ENCODE data around the gene RNF43. TPM values are rescaled to one million over a fixed set of nuclear protein-coding genes. Genes with fewer than 3 reads are reported as not detected.

RNF43 gene
- polyA plus RNA-seq, 1 of the 3 experiments (the other 2 are of a cell fraction), result not detected

DNA sequence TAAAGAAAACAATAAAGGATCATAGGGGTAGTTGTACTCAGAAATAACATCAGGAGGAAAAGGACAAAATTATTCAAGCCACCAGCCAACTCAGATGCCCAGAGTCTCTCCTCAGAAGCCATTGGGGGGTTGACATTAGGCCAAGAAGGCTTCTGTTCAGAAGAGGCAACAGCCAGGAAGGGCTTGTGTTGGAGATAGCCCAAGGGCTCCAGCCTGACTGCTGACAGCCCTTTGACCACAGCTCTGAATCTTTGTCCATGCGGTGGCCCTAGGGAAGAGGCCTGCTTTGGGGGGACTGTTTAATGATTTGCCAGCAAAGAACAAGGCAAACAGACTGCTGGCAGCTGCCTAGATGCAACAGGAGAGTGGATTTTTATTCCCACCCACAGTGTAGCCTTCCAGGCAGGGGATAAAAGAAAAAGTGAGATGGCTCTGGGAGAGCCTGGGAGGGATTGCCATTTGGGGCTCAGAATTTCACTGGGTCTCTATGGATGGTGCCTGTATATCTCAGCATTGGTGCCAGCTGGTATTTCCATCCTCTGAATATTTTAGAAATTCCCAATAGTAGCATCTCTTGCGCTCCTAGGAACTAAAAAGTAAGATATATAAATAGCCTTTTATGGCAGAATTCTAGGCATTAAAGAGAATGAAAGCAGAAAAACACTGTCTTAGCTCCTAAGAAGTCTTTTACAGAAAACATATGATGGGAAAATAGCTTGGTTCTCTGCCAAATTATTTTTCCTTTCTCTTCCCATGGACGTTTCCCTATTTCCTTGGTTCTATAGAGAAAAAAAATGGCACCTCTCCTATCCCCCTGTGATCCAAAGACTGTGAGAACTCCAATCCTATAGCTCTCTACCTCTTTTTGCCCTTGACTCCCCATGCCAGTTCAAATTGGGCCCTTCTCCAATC lies 36.0 kb downstream of the RNF43 start:
- no peaks in the 10 kb centered on the region for H4K20me1 ChIP-seq (ENCODE audit: insufficient read depth)
- H3K27ac ChIP-seq (ENCODE audit: low read depth in 2 of 2, low read length in 1 of 2), result no peak overlapping the region
- H2AFZ ChIP-seq (ENCODE audit: low read depth), result no peak overlapping the region
- no peaks in the 10 kb centered on the region for H3K79me2 ChIP-seq (ENCODE audit: insufficient read depth)
- H3F3A ChIP-seq (replicated peaks; ENCODE audit: insufficient read depth), result no peaks in the 10 kb centered on the region
- no peaks in the 10 kb centered on the region for H3K36me3 ChIP-seq (replicated peaks in 1 of 2; ENCODE audit: control insufficient read depth in 1 of 2, insufficient read depth in 2 of 2, low read length in 1 of 2)
- ChIA-PET CTCF (interaction anchor here (0.9 to 3.0 kb wide), 8 partner anchors 11 to 132 kb away, joined by 3 to 13 read pairs (median 4); no protein-coding TSS in a partner anchor), POLR2A (no interaction called here)
- no peak for DNase-seq
- 16% methylated on average over 3 of the region's 3 CpGs for WGBS (ENCODE audit: low lambda C conversion rate)
- no peaks in the 10 kb centered on the region for H3K9me3 ChIP-seq
- H3K27me3 ChIP-seq (ENCODE audit: insufficient read depth), result peaks cover 36% of the 10 kb centered on the region
- no peak overlapping the region for H3K4me2 ChIP-seq
- no peaks in the 10 kb centered on the region for H3K9me2 ChIP-seq
- no peak for TF ChIP-seq TCF12 (IDR thresholded peaks at IDR 0.05)
- TF ChIP-seq, protein P1, sequence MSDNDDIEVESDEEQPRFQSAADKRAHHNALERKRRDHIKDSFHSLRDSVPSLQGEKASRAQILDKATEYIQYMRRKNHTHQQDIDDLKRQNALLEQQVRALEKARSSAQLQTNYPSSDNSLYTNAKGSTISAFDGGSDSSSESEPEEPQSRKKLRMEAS (IDR thresholded peaks at IDR 0.05; ENCODE audit: low read depth), result no peak
- TF ChIP-seq ELF1 (IDR thresholded peaks at IDR 0.05), result no peak
- no peak for TF ChIP-seq MXI1 (IDR thresholded peaks at IDR 0.05; ENCODE audit: low read depth, low read length)
- TF ChIP-seq PBX3 (IDR thresholded peaks at IDR 0.05), result no peak
- TF ChIP-seq ZBTB33 (IDR thresholded peaks at IDR 0.05; ENCODE audit: borderline replicate concordance, low read depth), result no peak
- TF ChIP-seq RAD21 (IDR thresholded peaks at IDR 0.05; ENCODE audit: low read length), result no peak
- TF ChIP-seq NFIC (IDR thresholded peaks at IDR 0.05; ENCODE audit: borderline replicate concordance), result no peak
- TF ChIP-seq SMC3 (IDR thresholded peaks at IDR 0.05; ENCODE audit: low read depth, low read length), result no peak
- no peak for TF ChIP-seq EZH2phosphoT487 (IDR thresholded peaks at IDR 0.05; ENCODE audit: borderline replicate concordance, low read depth)
- TF ChIP-seq TEAD4 (IDR thresholded peaks at IDR 0.05; ENCODE audit: borderline replicate concordance, insufficient read depth), result no peak
- no peak for TF ChIP-seq SIN3A (IDR thresholded peaks at IDR 0.05; ENCODE audit: borderline replicate concordance, low read depth, low read length)
- TF ChIP-seq, protein P2, sequence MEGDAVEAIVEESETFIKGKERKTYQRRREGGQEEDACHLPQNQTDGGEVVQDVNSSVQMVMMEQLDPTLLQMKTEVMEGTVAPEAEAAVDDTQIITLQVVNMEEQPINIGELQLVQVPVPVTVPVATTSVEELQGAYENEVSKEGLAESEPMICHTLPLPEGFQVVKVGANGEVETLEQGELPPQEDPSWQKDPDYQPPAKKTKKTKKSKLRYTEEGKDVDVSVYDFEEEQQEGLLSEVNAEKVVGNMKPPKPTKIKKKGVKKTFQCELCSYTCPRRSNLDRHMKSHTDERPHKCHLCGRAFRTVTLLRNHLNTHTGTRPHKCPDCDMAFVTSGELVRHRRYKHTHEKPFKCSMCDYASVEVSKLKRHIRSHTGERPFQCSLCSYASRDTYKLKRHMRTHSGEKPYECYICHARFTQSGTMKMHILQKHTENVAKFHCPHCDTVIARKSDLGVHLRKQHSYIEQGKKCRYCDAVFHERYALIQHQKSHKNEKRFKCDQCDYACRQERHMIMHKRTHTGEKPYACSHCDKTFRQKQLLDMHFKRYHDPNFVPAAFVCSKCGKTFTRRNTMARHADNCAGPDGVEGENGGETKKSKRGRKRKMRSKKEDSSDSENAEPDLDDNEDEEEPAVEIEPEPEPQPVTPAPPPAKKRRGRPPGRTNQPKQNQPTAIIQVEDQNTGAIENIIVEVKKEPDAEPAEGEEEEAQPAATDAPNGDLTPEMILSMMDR (IDR thresholded peaks at IDR 0.05), result no peak
- TF ChIP-seq FOXM1 (IDR thresholded peaks at IDR 0.05; ENCODE audit: low read depth), result no peak
- TF ChIP-seq, protein P3, sequence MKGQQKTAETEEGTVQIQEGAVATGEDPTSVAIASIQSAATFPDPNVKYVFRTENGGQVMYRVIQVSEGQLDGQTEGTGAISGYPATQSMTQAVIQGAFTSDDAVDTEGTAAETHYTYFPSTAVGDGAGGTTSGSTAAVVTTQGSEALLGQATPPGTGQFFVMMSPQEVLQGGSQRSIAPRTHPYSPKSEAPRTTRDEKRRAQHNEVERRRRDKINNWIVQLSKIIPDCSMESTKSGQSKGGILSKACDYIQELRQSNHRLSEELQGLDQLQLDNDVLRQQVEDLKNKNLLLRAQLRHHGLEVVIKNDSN (IDR thresholded peaks at IDR 0.05; ENCODE audit: borderline replicate concordance, low read depth), result no peak
- no peak for TF ChIP-seq POLR2AphosphoS5 (IDR thresholded peaks at IDR 0.05; ENCODE audit: low read depth, low read length)
- no peak for TF ChIP-seq USF2 (IDR thresholded peaks at IDR 0.05; ENCODE audit: borderline replicate concordance, low read depth, low read length)
- no peak for TF ChIP-seq MEF2A (IDR thresholded peaks at IDR 0.05; ENCODE audit: borderline replicate concordance, low read depth)
- no peak for TF ChIP-seq IRF3 (IDR thresholded peaks at IDR 0.05; ENCODE audit: low read depth, low read length)
- H3K4me3 ChIP-seq (ENCODE audit: low read depth in 2 of 2, low read length in 1 of 2), result no peak overlapping the region
- H3K9ac ChIP-seq, result no peak overlapping the region
- H3K4me1 ChIP-seq (ENCODE audit: control insufficient read depth in 1 of 2, insufficient read depth in 2 of 2, low read depth in 1 of 2, low read length in 1 of 2), result no peaks in the 10 kb centered on the region

Data from SK-N-SH (cell line).